HS-27A (cell line): Measurements from ENCODE around the gene ART5.
"Not testable (repeated sequence)": the region's sequence is repeated elsewhere in the genome, so short reads cannot be mapped to it uniquely, and the experiment has no call there.

Source experiments
- DNase-seq: peaks from one replicate; pipeline ENCODE4 v3.0.0-alpha.2; 2012; ENCODE audit warnings: low read depth, missing footprints

Gene ART5

GRCh38 chr11:3658252-3658651 is 16.5 kb upstream of the ART5 start:
- no peak for DNase-seq

GRCh38 chr11:3657331-3657730 is 15.5 kb upstream of the ART5 start:
- DNase-seq, result not testable (repeated sequence)

DNA sequence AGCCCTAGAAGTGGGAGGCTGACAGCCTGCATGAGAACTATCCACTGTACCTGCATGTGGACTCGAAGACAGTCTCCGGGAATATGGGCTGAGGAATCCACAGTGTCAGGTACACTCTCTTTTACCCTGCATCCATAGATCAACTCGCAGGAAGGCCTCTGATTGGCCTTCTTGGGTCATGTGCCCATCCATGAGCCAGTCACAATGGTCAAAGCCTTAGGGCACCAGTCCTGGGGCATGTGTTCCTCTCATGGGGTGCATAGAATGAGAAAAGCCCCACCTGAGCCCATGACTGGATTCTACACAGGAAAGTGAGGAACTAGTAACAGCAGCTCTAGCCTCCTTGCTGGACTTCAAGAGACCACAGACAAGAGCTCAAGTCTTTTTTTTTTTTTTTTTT is 13.8 kb upstream of the ART5 start:
- no peak for DNase-seq

GRCh38 chr11:3652514-3652913 is 10.7 kb upstream of the ART5 start:
- not testable (repeated sequence) for DNase-seq

GRCh38 chr11:3649374-3649773 is 7.6 kb upstream of the ART5 start:
- DNase-seq, result not testable (repeated sequence)

GRCh38 chr11:3648843-3649242 is 7.1 kb upstream of the ART5 start:
- DNase-seq, result not testable (repeated sequence)

- DNase-seq, result no peak
These were observed 3.8 kb upstream of the ART5 start for GRCh38 chr11:3645552-3645951.

DNA sequence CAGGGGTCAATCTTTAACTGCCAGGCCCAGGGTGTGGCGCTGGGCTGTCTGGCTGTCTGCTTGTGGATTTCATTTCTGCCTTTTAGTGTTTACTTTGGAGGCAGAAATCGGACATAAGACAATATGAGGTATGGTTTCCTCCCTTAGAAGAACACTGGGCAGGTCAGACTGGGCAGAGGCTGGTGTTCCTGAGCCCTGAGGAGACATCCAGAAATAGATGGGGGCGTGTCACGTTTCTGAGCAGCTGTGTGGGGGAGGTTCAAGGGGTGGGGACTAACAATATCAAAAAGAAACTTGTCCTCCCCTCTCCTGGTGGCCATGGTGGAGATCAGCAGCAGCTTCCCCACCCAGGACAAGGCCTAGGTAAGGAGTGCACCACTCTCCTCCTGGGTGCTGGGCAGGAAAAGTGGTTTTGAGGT is 3.0 kb upstream of the ART5 start, which contains the start of gene ART1:
ART1 (plus strand) TSS at position 312 of the 419 bp plus-strand sequence. CDS start 14,086 bp downstream, outside the sequence.
- DNase-seq, result no peak

DNA sequence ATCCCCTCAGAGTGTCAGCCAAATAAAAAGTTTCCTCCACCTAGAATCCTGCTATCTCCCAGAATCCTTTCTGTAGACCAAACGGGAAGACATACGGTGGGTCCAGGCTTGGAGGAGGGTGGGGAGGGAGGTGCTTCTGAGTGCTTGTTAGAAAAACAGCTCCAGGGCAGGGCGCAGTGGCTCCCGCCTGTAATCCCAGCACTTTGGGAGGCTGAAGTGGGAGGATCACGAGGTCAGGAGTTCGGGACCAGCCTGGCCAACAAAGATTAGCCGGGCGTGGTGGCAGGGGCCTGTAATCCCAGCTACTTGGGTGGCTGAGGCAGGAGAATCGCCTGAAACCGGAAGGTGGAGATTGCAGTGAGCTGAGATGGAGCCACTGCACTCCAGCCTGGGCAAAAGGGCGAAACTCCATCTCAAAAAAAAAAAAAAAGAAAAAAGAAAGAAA is 1.3 kb upstream of the ART5 start:
- DNase-seq, result not testable (repeated sequence)

- DNase-seq, result no peak
These were observed 519 bp upstream of the ART5 start for GRCh38 chr11:3642071-3642951.

DNA sequence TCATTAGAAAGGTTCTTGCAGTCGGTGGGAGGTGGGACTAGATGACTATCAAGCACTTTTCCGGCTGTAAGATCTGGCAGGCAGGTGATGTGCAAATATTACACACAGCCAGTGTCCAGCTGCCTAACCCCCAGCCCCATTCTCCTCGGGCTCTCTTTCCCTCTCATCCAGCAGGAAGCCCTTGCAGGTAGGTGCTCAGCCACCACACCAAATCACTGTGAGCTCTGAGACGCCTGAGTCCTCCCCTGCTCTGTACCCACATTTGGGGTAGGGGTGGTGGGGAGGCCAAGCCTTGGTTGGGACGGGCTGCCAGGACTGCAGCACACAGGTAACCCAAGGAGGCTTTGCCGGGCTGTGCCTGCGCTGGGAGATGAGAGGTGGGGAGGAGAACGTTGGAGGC is 601 bp downstream of the ART5 start:
- DNase-seq, result no peak

- no peak for DNase-seq
These were observed 2.0 kb downstream of the ART5 start for GRCh38 chr11:3639841-3640240.

DNA sequence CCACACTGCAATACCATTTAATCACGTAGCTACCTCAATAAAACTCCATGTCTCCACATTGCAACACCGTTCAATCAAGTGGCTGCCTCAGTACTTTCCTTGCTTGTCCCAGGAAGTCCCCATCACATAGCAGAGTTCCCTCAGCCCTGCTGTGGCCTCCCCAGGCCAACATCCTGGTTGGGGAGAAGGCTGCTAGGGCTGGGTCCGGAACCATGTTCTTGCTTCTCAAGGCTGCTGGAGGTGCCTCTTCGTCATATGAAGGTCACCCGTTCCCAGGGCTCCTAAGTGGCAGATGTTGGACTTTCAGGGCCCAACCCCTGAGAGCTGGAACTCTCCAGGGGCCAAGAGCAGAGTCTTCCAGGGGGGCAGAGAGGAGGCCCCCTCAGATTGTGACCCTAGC is 3.3 kb downstream of the ART5 start:
- DNase-seq, result no peak

DNA sequence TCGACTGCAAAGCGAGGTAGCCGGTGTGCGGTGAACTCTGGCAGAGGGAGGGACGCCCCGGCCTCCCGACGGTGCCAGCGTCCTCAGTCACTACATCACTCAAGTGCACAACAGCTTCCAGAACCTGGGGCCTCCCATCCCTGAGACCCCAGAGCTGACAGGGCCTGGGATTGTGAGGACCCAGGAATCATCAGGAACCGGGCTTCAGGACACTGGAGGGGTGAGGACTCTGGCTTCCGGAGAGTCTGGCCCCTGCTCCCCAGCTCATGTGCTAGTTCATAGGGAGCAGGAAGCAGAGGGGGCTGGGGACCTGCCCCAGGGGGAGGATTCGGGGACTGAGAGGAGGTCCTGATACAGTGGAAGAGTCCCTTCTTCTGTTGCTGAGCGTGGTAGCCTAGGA is 4.6 kb downstream of the ART5 start:
- no peak for DNase-seq

- no peak for DNase-seq
These were observed 6.0 kb downstream of the ART5 start for GRCh38 chr11:3635641-3636375.

- DNase-seq, result no peak
These were observed 9.6 kb downstream of the ART5 start for GRCh38 chr11:3632070-3632660.

GRCh38 chr11:3631331-3631730 is 10.5 kb downstream of the ART5 start:
- no peak for DNase-seq

DNA sequence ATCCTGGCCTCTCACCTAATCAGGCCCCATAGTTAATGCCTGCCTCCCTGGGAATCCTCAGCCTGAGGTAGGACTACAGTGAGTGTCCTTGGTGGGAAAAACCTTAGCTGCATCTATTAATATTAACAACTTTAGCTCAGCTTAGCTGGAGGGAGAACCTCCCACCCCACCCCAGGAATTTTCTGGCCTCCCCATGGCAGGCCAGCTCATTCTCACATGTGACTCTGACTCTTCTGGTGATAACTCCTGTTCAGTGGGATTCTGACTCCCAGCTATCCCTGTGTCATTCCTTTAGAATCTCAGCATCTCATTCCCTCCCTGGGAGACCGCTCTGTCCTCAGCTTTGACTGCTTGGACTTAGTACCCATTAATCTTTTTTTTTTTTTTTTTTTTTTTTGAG is 14.5 kb downstream of the ART5 start:
- peak; percentile 22 for DNase-seq

DNA sequence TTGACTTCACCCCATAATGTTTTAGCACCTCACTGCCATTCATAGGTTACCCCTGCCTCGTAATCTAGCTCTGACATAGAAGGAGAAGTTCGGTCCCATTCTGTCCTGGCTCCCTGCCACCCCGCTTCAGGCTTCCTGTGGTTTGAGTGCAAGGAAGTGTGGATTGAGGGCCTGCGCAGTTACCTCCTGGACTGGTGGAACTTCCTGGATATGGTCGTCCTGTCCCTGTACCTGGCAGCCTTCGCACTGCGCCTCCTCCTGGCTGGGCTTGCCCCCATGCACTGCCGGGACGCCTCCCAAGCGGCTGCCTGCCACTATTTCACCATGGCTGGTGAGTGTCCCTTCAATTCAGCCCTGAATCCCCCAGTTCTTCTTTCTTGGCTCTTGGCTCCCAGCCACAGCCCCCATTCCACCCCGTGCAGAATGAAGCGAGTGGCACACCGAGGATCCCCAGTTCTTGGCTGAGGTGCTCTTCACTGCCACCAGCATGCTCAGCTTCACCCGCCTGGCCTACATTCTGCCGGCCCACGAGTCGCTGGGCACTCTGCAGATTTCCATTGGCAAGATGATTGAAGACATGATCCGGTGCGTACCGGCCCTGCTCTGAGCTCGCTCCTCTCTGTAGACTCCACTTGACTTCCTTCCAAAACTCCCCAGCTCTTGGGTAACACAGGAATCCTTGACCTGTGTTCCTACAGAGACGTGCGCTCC is 15.4 kb downstream of the ART5 start:
- no peak for DNase-seq

DNA sequence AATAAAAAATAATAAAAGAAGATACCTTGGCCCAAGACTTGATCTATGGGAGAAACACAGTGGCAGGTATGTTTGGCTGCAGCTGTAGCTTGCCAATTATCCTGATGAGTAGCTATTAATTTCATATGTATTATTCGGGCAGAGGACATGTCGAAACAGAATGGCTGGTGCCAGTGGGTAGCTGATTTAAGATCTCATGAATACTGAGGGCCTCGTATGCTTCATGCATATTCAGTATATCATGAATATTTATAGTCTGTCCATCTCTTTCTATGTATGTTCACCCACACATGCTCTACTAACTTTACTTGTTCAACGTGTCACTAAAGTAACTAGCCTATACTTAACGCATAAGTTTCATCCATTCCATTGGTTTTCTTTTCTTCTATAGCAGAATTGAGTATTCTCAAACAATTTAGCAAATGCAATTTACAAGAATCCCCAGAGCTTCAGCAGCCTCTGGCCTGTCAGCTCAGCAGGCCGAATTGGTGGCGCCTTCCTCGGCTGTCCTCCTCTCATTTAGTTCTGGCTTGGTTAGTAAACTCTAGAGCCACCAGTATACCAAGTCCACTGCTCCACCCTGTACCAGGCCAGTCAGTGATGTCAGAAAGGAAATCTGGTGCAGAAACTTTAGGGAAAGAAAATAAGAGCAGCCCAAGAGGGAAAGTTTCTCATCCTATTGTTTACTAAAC is 17.9 kb downstream of the ART5 start:
- DNase-seq, result no peak

DNA sequence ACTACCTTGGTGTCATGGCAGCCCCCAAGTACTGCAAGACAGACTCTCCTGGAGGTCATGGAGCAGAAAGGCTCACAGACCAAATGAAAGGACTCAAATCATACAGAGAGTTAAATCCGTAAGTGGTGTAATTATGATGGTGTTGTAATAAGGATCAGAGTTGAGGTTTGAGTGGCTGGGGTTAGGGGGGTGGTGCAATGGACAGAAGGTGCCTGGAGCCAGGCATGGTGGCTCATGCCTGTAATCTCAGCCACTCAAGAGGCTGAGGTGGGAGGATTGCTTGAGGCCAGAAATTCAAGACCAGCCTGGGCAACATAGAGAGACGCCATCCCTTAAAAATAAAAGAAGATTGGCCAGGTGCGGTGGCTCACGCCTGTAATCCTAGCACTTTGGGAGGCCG is 18.7 kb downstream of the ART5 start:
- no peak for DNase-seq
